ENCODE results near the gene AIG1. TPM values are rescaled to one million over a fixed set of nuclear protein-coding genes. Genes with fewer than 3 reads are reported as not detected.

Gene AIG1
- total RNA-seq, 1 donor from 2014 or later = 27.1 TPM

- no peak for DNase-seq (ENCODE audit: extremely low read depth, low read depth, low spot score)
These were observed 201.3 kb downstream of the AIG1 start for GRCh38 chr6:143261899-143262436.

- no peak for DNase-seq (ENCODE audit: extremely low read depth, low read depth, low spot score)
These were observed 202.2 kb downstream of the AIG1 start for GRCh38 chr6:143262859-143263258.

GRCh38 chr6:143264379-143264778 lies 203.7 kb downstream of the AIG1 start:
- no peak for DNase-seq (ENCODE audit: extremely low read depth, low read depth, low spot score)

- DNase-seq (ENCODE audit: extremely low read depth, low read depth, low spot score) = no peak
These were observed 204.5 kb downstream of the AIG1 start for GRCh38 chr6:143264986-143265764.

GRCh38 chr6:143267760-143268159 lies 207.1 kb downstream of the AIG1 start:
- no peak for DNase-seq (ENCODE audit: extremely low read depth, low read depth, low spot score)

- DNase-seq (ENCODE audit: extremely low read depth, low read depth, low spot score) = no peak
These were observed 207.8 kb downstream of the AIG1 start for GRCh38 chr6:143268439-143268838.

GRCh38 chr6:143270026-143270425 lies 209.3 kb downstream of the AIG1 start:
- no peak for DNase-seq (ENCODE audit: extremely low read depth, low read depth, low spot score)

GRCh38 chr6:143271024-143271423 lies 210.3 kb downstream of the AIG1 start:
- no peak for DNase-seq (ENCODE audit: extremely low read depth, low read depth, low spot score)

- DNase-seq (ENCODE audit: extremely low read depth, low read depth, low spot score) = no peak
These were observed 215.7 kb downstream of the AIG1 start for GRCh38 chr6:143276436-143276835.

- DNase-seq (ENCODE audit: extremely low read depth, low read depth, low spot score) = no peak
These were observed 218.7 kb downstream of the AIG1 start for GRCh38 chr6:143279385-143279784.

- no peak for DNase-seq (ENCODE audit: extremely low read depth, low read depth, low spot score)
These were observed 223.4 kb downstream of the AIG1 start for GRCh38 chr6:143283887-143284645.

- peak; percentile 55 for DNase-seq (ENCODE audit: extremely low read depth, low read depth, low spot score)
These were observed 225.6 kb downstream of the AIG1 start for GRCh38 chr6:143286251-143286795.

GRCh38 chr6:143288923-143289322 lies 228.2 kb downstream of the AIG1 start:
- DNase-seq (ENCODE audit: extremely low read depth, low read depth, low spot score) = no peak

GRCh38 chr6:143290206-143290605 lies 229.5 kb downstream of the AIG1 start:
- no peak for DNase-seq (ENCODE audit: extremely low read depth, low read depth, low spot score)

GRCh38 chr6:143293523-143293922 lies 232.8 kb downstream of the AIG1 start:
- no peak for DNase-seq (ENCODE audit: extremely low read depth, low read depth, low spot score)

GRCh38 chr6:143294265-143294860 lies 233.7 kb downstream of the AIG1 start:
- no peak for DNase-seq (ENCODE audit: extremely low read depth, low read depth, low spot score)

- DNase-seq (ENCODE audit: extremely low read depth, low read depth, low spot score) = no peak
These were observed 235.2 kb downstream of the AIG1 start for GRCh38 chr6:143295932-143296331.

- no peak for DNase-seq (ENCODE audit: extremely low read depth, low read depth, low spot score)
These were observed 237.4 kb downstream of the AIG1 start for GRCh38 chr6:143298071-143298470.

- DNase-seq (ENCODE audit: extremely low read depth, low read depth, low spot score) = no peak
These were observed 238.8 kb downstream of the AIG1 start for GRCh38 chr6:143299253-143300166.

GRCh38 chr6:143301188-143301587 lies 240.5 kb downstream of the AIG1 start:
- no peak for DNase-seq (ENCODE audit: extremely low read depth, low read depth, low spot score)

Data from glomerular endothelial cell (primary cell).